ENCODE results near the gene YRDC.
A peak's percentile ranks its signal among the peaks of the same experiment; 100 is the strongest.
"Not testable (repeated sequence)": the region's sequence is repeated elsewhere in the genome, so short reads cannot be mapped to it uniquely, and the experiment has no call there.

Gene YRDC

DNA sequence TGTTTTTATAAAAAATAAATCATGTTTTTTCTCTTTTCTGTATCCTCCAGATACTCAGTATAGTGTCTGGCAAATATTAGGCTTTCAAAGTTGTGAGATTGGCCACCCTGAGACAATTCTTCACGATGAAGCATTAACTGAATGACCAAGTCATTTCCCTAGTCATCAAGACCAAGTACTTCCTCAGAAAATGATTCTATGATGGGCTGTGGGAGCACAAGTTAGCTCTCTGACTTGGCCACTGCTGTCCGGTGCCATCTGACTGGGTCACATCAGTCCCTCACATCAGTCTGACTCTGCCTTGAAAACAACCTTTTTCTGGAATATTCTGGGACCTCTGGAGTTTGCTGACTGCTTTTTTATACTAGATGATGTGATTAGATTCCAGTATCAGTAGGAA is 13.5 kb upstream of the YRDC start:
- no peak for DNase-seq

DNA sequence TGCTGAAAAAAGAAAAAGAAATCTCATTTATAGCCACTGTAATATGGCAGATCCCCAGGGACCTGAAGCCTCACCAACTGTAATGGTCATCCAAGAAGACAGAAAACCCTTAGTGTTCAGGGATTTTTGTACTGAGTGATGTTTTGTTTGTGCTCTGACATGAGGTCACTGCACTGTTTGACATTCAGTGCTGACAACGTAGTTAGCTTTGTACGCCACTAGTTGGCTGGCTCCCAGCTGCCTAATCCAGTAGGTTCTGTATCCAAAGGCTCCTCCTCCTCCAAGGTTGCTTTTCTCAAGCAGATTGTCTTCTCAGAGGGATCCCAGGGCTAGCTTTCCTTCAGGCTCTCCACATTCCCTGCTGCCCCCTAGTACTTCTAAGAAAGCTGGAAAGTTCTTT is 9.5 kb upstream of the YRDC start:
- DNase-seq = no peak

GRCh38 chr1:37814252-37814651 is 6.2 kb upstream of the YRDC start:
- DNase-seq = no peak

GRCh38 chr1:37813529-37814145 is 5.6 kb upstream of the YRDC start:
- no peak for DNase-seq

GRCh38 chr1:37811027-37811655 is 3.1 kb upstream of the YRDC start:
- DNase-seq = peak; percentile 40

DNA sequence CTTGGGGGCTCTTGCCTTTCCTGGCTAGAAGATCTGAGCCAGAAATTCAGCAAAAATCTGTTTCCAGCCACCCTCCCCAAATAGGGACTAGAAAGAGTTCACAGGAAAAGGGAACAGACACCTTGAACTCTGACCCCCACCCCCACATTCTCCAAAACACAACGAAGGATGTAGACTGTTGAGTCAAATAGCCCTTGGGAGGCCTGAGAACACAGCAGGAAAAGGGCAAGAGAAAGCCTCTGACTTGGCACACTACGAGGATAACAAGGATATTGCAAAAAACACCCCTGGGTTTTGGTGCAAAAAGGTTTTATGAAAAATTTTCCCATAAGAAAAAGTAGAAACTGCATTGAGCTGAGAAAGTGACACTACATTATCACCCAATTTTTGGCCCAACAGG is 1.9 kb upstream of the YRDC start:
- DNase-seq = no peak

GRCh38 chr1:37808369-37809319 is 636 bp upstream of the YRDC start:
- no peak for DNase-seq

DNA sequence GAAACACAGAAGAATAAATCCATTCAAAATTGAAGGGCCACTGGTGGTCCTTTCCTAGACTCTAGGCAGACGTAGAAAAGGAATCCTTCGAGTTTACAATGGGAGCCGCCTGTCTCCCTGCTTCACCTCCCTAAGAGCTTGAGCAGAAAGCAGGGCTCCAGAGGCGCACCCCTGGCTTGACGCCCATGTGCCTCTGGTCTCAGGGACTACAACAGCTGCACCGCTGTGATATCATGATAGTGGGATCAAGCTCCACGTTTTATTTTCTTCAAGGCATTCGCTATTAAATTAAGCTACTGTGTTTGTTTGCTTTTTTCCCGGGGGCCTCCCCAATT is 821 bp downstream of the YRDC start:
- DNase-seq = no peak

GRCh38 chr1:37802439-37802838 is 5.6 kb downstream of the YRDC start:
- no peak for DNase-seq

DNA sequence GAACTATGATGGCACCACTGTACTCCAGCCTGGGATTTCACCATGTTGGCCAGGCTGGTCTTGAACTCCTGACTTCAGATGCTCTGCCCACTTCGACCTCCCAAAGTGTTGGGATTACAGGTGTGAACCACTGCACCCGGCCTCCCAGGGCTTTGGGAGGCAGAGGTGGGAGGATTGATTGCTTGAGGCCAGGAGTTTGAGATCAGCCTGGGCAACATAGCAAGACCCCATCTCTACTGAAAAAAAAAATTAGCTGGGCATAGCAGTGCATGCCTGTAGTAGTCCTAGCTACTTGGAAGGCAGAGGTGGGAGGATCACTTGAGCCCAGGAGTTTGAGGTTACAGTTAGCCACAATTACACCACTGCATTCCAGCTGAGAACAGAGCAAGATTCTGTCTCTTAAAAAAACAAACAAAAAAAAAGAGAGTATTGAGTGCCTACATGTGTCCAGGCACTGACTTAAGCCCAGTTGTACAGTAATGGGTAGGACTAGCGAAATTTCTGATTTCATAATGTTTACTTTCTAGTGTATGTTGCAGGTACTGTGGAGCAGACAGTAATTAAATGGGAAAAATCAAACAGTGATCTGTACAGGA is 10.2 kb downstream of the YRDC start:
- DNase-seq = no peak

GRCh38 chr1:37795340-37796125 is 12.5 kb downstream of the YRDC start:
- DNase-seq = no peak

DNA sequence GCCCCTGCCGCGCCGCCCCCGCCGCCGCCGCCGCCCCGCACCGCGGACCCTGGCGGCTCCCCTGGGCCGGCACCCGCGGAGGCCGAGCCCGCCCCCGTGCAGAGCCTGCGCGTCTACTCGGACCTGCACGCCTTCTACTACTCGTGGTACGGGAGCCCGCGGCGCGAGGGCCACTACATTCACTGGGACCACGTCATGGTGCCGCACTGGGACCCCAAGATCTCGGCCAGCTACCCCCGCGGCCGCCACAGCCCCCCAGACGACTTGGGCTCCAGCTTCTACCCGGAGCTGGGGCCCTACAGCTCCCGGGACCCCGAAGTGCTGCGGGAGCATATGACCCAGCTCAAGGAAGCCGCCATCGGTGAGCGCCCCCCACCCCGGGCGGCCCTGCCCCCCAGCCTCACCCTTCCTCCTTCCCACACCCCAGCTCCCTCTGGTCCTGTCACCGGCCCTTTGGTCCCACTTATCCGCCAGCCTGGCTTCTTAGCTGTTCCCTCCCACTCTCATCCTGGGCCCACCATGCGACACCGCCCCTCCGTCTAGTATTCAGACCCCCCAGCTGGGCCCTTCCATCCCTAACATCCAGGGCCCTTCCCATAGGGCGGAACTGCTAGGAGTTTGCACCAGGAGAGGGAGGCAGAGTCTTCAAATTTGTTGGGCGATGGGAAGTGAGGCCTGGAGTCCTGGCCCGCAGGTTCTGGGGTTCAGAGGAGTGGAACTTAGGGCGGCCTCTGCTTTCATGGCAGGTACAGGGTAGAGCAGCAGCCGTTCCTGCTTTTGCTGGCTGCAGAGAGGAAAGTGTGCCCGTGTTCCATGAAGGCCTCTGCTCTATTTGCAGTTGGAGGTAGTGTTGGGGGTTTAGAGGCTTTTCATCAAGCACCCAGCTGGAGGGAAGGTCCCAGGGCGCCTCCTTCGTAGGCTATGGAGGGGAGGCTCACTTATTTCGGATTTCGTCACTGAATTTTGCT is 13.4 kb downstream of the YRDC start:
- DNase-seq = no peak

DNA sequence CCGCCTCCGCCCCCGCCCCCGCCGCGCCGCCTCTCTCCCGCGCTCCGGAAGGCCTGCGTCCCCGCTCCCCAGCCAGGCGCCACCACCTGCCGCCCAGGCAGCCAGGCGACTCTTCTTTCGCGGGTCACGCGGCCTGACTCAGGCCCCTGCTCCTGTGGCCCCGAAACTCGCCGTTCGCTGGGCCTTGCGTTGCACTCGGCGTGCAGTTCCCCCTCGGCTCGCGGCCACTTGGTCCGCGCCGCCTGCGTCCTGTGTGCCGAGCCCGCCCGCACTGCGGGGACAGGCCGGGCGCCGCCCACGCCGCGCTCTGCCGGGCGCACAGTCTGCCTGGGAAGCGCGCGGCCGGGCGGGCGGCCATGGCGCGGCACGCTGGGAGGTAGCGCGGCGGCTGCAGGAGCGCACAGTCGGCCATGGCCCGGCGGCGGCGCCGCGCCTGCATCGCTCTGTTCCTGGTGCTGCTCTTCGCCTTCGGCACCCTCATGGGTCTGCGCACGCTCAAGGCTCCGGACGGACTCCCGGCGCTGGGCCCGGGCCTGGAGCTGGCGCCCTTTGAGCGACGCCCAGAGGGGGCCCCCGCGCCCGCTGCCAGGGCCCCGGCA is 14.1 kb downstream of the YRDC start, which contains the start of gene MANEAL:
Gene MANEAL, plus strand, starts transcription at position 75 of the 599 bp plus-strand sequence. Its CDS starts 336 bp downstream, at position 411.
- no peak for DNase-seq

GRCh38 chr1:37792943-37793686 is 14.9 kb downstream of the YRDC start:
- DNase-seq = no peak

GRCh38 chr1:37782491-37782890 is 25.5 kb downstream of the YRDC start:
- DNase-seq = no peak

DNA sequence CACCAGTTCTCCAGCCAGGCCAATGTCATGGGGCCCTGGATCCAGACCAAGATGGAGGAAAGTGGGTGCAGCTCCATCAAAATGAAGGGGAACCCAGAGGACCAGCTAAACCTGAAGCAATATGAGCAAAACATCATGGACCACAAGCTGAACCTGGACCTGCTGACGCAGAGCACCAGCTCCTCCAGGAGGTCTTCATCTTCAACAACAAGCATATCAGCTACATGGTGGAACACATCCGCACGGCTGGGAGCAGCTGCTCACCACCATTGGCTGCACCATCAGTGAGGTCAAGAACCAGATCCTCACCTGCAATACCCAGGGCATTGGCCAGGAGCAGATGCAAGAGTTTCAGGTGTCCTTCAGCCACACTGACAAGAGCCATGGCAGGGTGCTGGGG is 29.4 kb downstream of the YRDC start:
- DNase-seq = no peak

- no peak for DNase-seq
Measured at GRCh38 chr1:37776946-37777516, 31.0 kb downstream of the YRDC start.

DNA sequence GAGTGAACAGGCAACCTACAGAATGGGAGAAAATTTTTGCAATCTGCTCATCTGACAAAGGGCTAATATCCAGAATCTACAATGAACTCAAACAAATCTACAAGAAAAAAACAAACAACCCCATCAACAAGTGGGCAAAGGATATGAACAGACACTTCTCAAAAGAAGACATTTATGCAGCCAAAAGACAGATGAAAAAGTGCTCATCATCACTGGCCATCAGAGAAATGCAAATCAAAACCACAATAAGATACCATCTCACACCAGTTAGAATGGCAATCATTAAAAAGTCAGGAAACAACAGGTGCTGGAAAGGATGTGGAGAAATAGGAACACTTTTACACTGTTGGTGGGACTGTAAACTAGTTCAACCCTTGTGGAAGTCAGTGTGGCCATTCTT is 36.6 kb downstream of the YRDC start:
- DNase-seq = not testable (repeated sequence)

GRCh38 chr1:37767488-37767887 is 40.5 kb downstream of the YRDC start:
- DNase-seq = no peak
